Measurements from ENCODE around the gene ALK. TPM values are rescaled to one million over a fixed set of nuclear protein-coding genes. Genes with fewer than 3 reads are reported as not detected.

ALK gene
- total RNA-seq, 4 donors from 2014 or later = 0.19 TPM; not detected in 3

GRCh38 chr2:29916571-29916970 lies 4.8 kb downstream of the ALK start:
- H3K4me3 ChIP-seq = no peak overlapping the region
- peaks cover 0 to 77% (median 9%) of the 10 kb centered on the region in 4 donors for H3K27me3 ChIP-seq
- no peaks in the 10 kb centered on the region for H3K36me3 ChIP-seq
- H3K9me3 ChIP-seq = no peaks in the 10 kb centered on the region
- intact Hi-C loops (cut with DNase I) = no loop called here
- no peak overlapping the region for H3K27ac ChIP-seq
- TF ChIP-seq POLR2A (IDR thresholded peaks at IDR 0.05) = no peak
- H3K4me1 ChIP-seq = peaks cover 15 to 20% (median 17%) of the 10 kb centered on the region in 3 donors
- no peak for DNase-seq

GRCh38 chr2:29910960-29911359 lies 10.4 kb downstream of the ALK start:
- no peaks in the 10 kb centered on the region for H3K9me3 ChIP-seq
- WGBS, 2 donors = 50 to 77% methylated on average over 1 of the region's 1 CpG
- no peak overlapping the region for H3K27ac ChIP-seq
- no peak for TF ChIP-seq CTCF (IDR thresholded peaks at IDR 0.05)
- no peak for TF ChIP-seq POLR2A (IDR thresholded peaks at IDR 0.05)
- H3K4me3 ChIP-seq = no peak overlapping the region
- peaks cover 0 to 36% (median 0%) of the 10 kb centered on the region in 4 donors for H3K27me3 ChIP-seq
- H3K4me1 ChIP-seq = no peaks in the 10 kb centered on the region
- intact Hi-C loops (cut with DNase I) = no loop called here
- DNase-seq = no peak
- no peaks in the 10 kb centered on the region for H3K36me3 ChIP-seq

GRCh38 chr2:29910465-29910864 lies 10.9 kb downstream of the ALK start:
- no peak for TF ChIP-seq CTCF (IDR thresholded peaks at IDR 0.05)
- no peak for TF ChIP-seq POLR2A (IDR thresholded peaks at IDR 0.05)
- H3K27ac ChIP-seq = no peak overlapping the region
- peaks cover 0 to 36% (median 0%) of the 10 kb centered on the region in 4 donors for H3K27me3 ChIP-seq
- no peak overlapping the region for H3K4me3 ChIP-seq
- intact Hi-C loops (cut with DNase I) = no loop called here
- no peak for DNase-seq
- H3K9me3 ChIP-seq = no peaks in the 10 kb centered on the region
- no peaks in the 10 kb centered on the region for H3K4me1 ChIP-seq
- no peaks in the 10 kb centered on the region for H3K36me3 ChIP-seq

GRCh38 chr2:29902356-29902755 lies 19.0 kb downstream of the ALK start:
- no peaks in the 10 kb centered on the region for H3K9me3 ChIP-seq
- H3K4me1 ChIP-seq = no peaks in the 10 kb centered on the region
- TF ChIP-seq CTCF (IDR thresholded peaks at IDR 0.05) = no peak
- TF ChIP-seq POLR2A (IDR thresholded peaks at IDR 0.05) = no peak
- no peak for DNase-seq
- H3K27me3 ChIP-seq = peaks cover 0 to 68% (median 0%) of the 10 kb centered on the region in 4 donors
- WGBS, 2 donors = 14 to 33% methylated on average over 1 of the region's 1 CpG
- no peak overlapping the region for H3K4me3 ChIP-seq
- H3K27ac ChIP-seq = no peak overlapping the region
- H3K36me3 ChIP-seq = no peaks in the 10 kb centered on the region
- intact Hi-C loops (cut with DNase I) = no loop called here

DNA sequence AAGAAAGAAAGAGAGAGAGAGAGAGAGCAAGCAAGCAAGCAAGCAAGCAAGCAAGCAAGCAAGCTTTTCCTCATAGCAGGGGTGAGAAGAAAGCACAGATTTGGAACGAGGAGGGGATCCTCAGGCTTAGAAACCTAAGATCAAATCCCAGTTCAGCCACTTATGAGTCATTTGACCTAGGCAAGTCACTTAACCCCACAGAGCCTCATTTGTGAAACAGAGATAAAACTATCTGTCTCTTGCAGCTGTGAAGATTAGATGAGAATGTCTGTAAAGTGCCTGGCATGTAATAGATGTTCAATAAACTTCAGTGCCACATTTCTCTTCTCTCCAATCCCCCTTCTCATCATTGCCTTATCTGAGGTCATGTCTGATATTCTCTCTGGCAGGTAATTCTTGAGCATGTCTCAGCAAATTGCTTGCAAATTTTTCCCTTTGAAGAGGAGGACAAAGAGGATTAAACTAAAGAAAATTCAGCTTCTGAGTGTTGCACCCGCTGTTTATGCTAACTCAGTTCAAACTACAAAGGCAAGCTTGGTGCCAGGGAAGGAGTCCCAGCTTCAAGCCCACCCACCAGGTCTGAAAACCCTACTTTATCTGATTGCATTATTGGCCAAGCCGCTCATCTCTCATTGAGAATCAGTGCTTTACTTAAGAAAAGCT lies 20.3 kb downstream of the ALK start:
- no peak for DNase-seq
- no peaks in the 10 kb centered on the region for H3K9me3 ChIP-seq
- no peaks in the 10 kb centered on the region for H3K36me3 ChIP-seq
- no peak overlapping the region for H3K27ac ChIP-seq
- H3K4me1 ChIP-seq = no peaks in the 10 kb centered on the region
- no peak overlapping the region for H3K4me3 ChIP-seq
- peaks cover 0 to 67% (median 0%) of the 10 kb centered on the region in 4 donors for H3K27me3 ChIP-seq
- TF ChIP-seq POLR2A (IDR thresholded peaks at IDR 0.05) (no peak), CTCF (IDR thresholded peaks at IDR 0.05) (no peak)
- 9 to 17% methylated on average over 3 of the region's 3 CpGs for WGBS, 2 donors
- intact Hi-C loops (cut with DNase I) = no loop called here

- Histone ChIP-seq H3K27me3 (peaks cover 0 to 64% (median 0%) of the 10 kb centered on the region in 4 donors), H3K4me3 (no peak overlapping the region), H3K36me3 (no peaks in the 10 kb centered on the region), H3K27ac (no peak overlapping the region), H3K9me3 (no peaks in the 10 kb centered on the region), H3K4me1 (no peaks in the 10 kb centered on the region)
- no peak for DNase-seq
- 34 to 40% methylated on average over 5 of the region's 5 CpGs for WGBS, 2 donors
- TF ChIP-seq CTCF (IDR thresholded peaks at IDR 0.05) (no peak), POLR2A (IDR thresholded peaks at IDR 0.05) (no peak)
- intact Hi-C loops (cut with DNase I) = no loop called here
Observed at GRCh38 chr2:29898999-29899398, 22.4 kb downstream of the ALK start.
